DMS153 treated with DMSO at 0.1 percent for 48 hours (cell line): ENCODE results near the gene HUS1B.

ENCODE experiments used
- DNase-seq: peaks from one replicate; lab custom pipeline; 2025; ENCODE audit not compliant: unreplicated experiment; lab: John Stamatoyannopoulos, UW

The HUS1B gene

GRCh38 chr6:624979-625378 lies 31.9 kb downstream of the HUS1B start:
- no peak for DNase-seq

- no peak for DNase-seq
Measured at GRCh38 chr6:622462-622861, 34.4 kb downstream of the HUS1B start.

- DNase-seq: no peak
Measured at GRCh38 chr6:621931-622330, 35.0 kb downstream of the HUS1B start.

- DNase-seq: no peak
Measured at GRCh38 chr6:620950-621349, 36.0 kb downstream of the HUS1B start.

- no peak for DNase-seq
Measured at GRCh38 chr6:620166-620565, 36.7 kb downstream of the HUS1B start.

GRCh38 chr6:617456-618100 lies 39.3 kb downstream of the HUS1B start:
- no peak for DNase-seq

- no peak for DNase-seq
Measured at GRCh38 chr6:613981-614380, 42.9 kb downstream of the HUS1B start.

GRCh38 chr6:611928-612327 lies 45.0 kb downstream of the HUS1B start:
- DNase-seq: no peak

- no peak for DNase-seq
Measured at GRCh38 chr6:610882-611281, 46.0 kb downstream of the HUS1B start.

- DNase-seq: no peak
Measured at GRCh38 chr6:609905-610304, 47.0 kb downstream of the HUS1B start.

GRCh38 chr6:606829-607379 lies 50.0 kb downstream of the HUS1B start:
- no peak for DNase-seq
